HepG2 (cell line): ENCODE results near the gene AKR1C4.
"Not testable (repeated sequence)": the region's sequence is repeated elsewhere in the genome, so short reads cannot be mapped to it uniquely, and the experiment has no call there.

Experiments used
- CBFB ChIP-seq: sonication (generic); formaldehyde crosslinking; IDR thresholded peaks from 2 replicates; pipeline ENCODE4 v1.4.0; 2020; ENCODE audit warnings: missing genetic modification reagents
- CHD4 ChIP-seq: fragments of 200-600 bp; sonication (generic); IDR thresholded peaks from 2 replicates; pipeline ENCODE4 v1.7.0; 2017; ENCODE audit warnings: mild to moderate bottlenecking, low read length, borderline replicate concordance
- EP300 ChIP-seq, 3 experiments: sonication (generic) in 1 of 3; formaldehyde crosslinking in 1 of 3; IDR thresholded peaks; 2 replicates each; pipeline versions ENCODE4 v1.5.1 to v1.6.1; 2011 to 2020; ENCODE audit warnings: low read depth in 2 of 3, low read length in 2 of 3, borderline replicate concordance in 1 of 3, improper control_type of control experiment in 1 of 3, mild to moderate bottlenecking in 1 of 3, missing genetic modification reagents in 1 of 3, moderate library complexity in 1 of 3
- EZH2 ChIP-seq: conservative IDR thresholded peaks from 2 replicates; pipeline ENCODE4 v1.6.1; 2012; ENCODE audit warnings: mild to moderate bottlenecking, low read depth, low read length, moderate library complexity
- MED1 ChIP-seq: sonication (generic); formaldehyde crosslinking; IDR thresholded peaks from 2 replicates; pipeline ENCODE4 v1.4.0; 2020; ENCODE audit warnings: missing genetic modification reagents
- SATB2 ChIP-seq: sonication (generic); formaldehyde crosslinking; IDR thresholded peaks from 2 replicates; pipeline ENCODE4 v1.5.0; 2020; ENCODE audit warnings: missing genetic modification reagents
- SMAD9 ChIP-seq: sonication (generic); formaldehyde crosslinking; IDR thresholded peaks from 2 replicates; pipeline ENCODE4 v1.5.1; 2020; ENCODE audit warnings: mild to moderate bottlenecking, missing genetic modification reagents
- SNRNP70 ChIP-seq: fragments of 200-400 bp; formaldehyde crosslinking; IDR thresholded peaks from 2 replicates; pipeline ENCODE4 v1.6.1; 2017; ENCODE audit warnings: mild to moderate bottlenecking, low read depth, low read length, moderate library complexity
- TRIM24 ChIP-seq: sonication (generic); formaldehyde crosslinking; IDR thresholded peaks from 2 replicates; pipeline ENCODE4 v1.8.0; 2022; ENCODE audit warnings: mild to moderate bottlenecking, missing genetic modification reagents
- ZBTB7A ChIP-seq: sonication (generic); formaldehyde crosslinking; IDR thresholded peaks from 2 replicates; pipeline ENCODE4 v1.8.0; 2022; ENCODE audit warnings: mild to moderate bottlenecking, missing genetic modification reagents
- ZNF24 ChIP-seq: fragments of 450-650 bp; IDR thresholded peaks from 2 replicates; pipeline ENCODE4 v1.6.1; 2017; ENCODE audit warnings: antibody characterized with exemption, mild to moderate bottlenecking
- ZNF782 ChIP-seq: sonication (generic); formaldehyde crosslinking; IDR thresholded peaks from 2 replicates; pipeline ENCODE4 v1.4.0; 2020; ENCODE audit warnings: missing genetic modification reagents, mild to moderate bottlenecking, borderline replicate concordance
- TF ChIP-seq, protein P1 (sequence below): sonication (generic); formaldehyde crosslinking; IDR thresholded peaks from 2 replicates; pipeline ENCODE4 v1.5.0; 2020; ENCODE audit warnings: mild to moderate bottlenecking, missing genetic modification reagents, moderate library complexity

- not testable (repeated sequence) for TF ChIP-seq TRIM24 (CRISPR knock-in tag); SNRNP70; EZH2; ZNF24; EP300 (IDR thresholded peaks at IDR 0.05; ENCODE audit: low read depth in 2 of 2, low read length in 2 of 2); EP300 (CRISPR knock-in tag; IDR thresholded peaks at IDR 0.05; ENCODE audit: borderline replicate concordance); ZBTB7A (CRISPR knock-in tag); CHD4; MED1 (CRISPR knock-in tag); SMAD9 (CRISPR knock-in tag); CBFB (CRISPR knock-in tag); ZNF782 (CRISPR knock-in tag); SATB2 (CRISPR knock-in tag)
- TF ChIP-seq, protein P1, sequence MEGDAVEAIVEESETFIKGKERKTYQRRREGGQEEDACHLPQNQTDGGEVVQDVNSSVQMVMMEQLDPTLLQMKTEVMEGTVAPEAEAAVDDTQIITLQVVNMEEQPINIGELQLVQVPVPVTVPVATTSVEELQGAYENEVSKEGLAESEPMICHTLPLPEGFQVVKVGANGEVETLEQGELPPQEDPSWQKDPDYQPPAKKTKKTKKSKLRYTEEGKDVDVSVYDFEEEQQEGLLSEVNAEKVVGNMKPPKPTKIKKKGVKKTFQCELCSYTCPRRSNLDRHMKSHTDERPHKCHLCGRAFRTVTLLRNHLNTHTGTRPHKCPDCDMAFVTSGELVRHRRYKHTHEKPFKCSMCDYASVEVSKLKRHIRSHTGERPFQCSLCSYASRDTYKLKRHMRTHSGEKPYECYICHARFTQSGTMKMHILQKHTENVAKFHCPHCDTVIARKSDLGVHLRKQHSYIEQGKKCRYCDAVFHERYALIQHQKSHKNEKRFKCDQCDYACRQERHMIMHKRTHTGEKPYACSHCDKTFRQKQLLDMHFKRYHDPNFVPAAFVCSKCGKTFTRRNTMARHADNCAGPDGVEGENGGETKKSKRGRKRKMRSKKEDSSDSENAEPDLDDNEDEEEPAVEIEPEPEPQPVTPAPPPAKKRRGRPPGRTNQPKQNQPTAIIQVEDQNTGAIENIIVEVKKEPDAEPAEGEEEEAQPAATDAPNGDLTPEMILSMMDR (CRISPR knock-in tag) = not testable (repeated sequence)
Observed at GRCh38 chr10:5257768-5258167, 61.1 kb downstream of the AKR1C4 start.
